ENCODE measurements around the gene CNNM1. TPM values are rescaled to one million over a fixed set of nuclear protein-coding genes. Genes with fewer than 3 reads are reported as not detected.

The CNNM1 gene
- total RNA-seq, 1 donor from 2014 or later = not detected

- no peak for TF ChIP-seq CTCF (IDR thresholded peaks at IDR 0.05; ENCODE audit: insufficient read depth, low read length, severe bottlenecking)
Observed at GRCh38 chr10:99430451-99431189, 101.5 kb downstream of the CNNM1 start, which contains the start of gene GOT1. GOT1 (minus strand) TSS chr10:99430624; CDS start chr10:99430565, 59 bp downstream.

GRCh38 chr10:99431190-99431760 lies 102.1 kb downstream of the CNNM1 start:
- DNase-seq (ENCODE audit: low read depth) (peak; percentile 40), FAIRE-seq (no peak)
- TF ChIP-seq CTCF (IDR thresholded peaks at IDR 0.05; ENCODE audit: insufficient read depth, low read length, severe bottlenecking) = no peak
- Histone ChIP-seq H3K36me3 (ENCODE audit: control insufficient read depth, insufficient read depth, low read length) (peaks cover 4% of the 10 kb centered on the region), H3K4me3 (ENCODE audit: low read depth, low read length) (peak overlapping the region; percentile 98), H3K27me3 (ENCODE audit: control insufficient read depth, insufficient read depth, low read length) (no peaks in the 10 kb centered on the region)

More at GRCh38 chr10:99430451-99431189, 101.5 kb downstream of the CNNM1 start, which contains the start of gene GOT1:
- FAIRE-seq = peak; percentile 64
- peak; percentile 99 for DNase-seq (ENCODE audit: low read depth)
- Histone ChIP-seq H3K27me3 (ENCODE audit: control insufficient read depth, insufficient read depth, low read length) (no peaks in the 10 kb centered on the region), H3K36me3 (ENCODE audit: control insufficient read depth, insufficient read depth, low read length) (peaks cover 4% of the 10 kb centered on the region), H3K4me3 (ENCODE audit: low read depth, low read length) (peak within 1 kb of the TSS; percentile 98)

DNA sequence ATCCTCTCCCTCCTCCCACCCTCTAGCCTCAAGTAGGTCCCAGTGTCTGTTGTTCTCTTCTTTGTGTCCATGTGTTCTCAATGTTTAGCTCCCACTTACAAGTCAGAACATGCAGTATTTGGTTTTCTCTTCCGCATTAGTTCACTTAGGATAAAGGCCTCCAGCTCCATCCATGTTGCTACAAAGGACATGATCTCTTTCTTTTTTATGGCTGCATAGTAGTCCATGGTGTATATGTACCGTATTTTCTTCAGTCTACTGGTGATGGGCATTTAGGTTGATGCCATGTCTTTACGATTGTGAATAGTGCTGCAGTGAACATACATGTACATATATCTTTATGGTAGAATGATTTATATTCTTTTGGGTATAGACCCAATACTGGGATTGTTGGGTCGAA lies 102.9 kb downstream of the CNNM1 start:
- H3K4me3 ChIP-seq (ENCODE audit: low read depth, low read length) = no peak overlapping the region
- FAIRE-seq = no peak
- no peaks in the 10 kb centered on the region for H3K27me3 ChIP-seq (ENCODE audit: control insufficient read depth, insufficient read depth, low read length)
- TF ChIP-seq CTCF (IDR thresholded peaks at IDR 0.05; ENCODE audit: insufficient read depth, low read length, severe bottlenecking) = no peak
- no peak for DNase-seq (ENCODE audit: low read depth)
- peaks cover 4% of the 10 kb centered on the region for H3K36me3 ChIP-seq (ENCODE audit: control insufficient read depth, insufficient read depth, low read length)

- no peak for FAIRE-seq
- TF ChIP-seq CTCF (IDR thresholded peaks at IDR 0.05; ENCODE audit: insufficient read depth, low read length, severe bottlenecking) = no peak
- DNase-seq (ENCODE audit: low read depth) = no peak
- Histone ChIP-seq H3K4me3 (ENCODE audit: low read depth, low read length) (no peak overlapping the region), H3K36me3 (ENCODE audit: control insufficient read depth, insufficient read depth, low read length) (peaks cover 2% of the 10 kb centered on the region), H3K27me3 (ENCODE audit: control insufficient read depth, insufficient read depth, low read length) (no peaks in the 10 kb centered on the region)
Observed at GRCh38 chr10:99432881-99433280, 103.7 kb downstream of the CNNM1 start.

DNA sequence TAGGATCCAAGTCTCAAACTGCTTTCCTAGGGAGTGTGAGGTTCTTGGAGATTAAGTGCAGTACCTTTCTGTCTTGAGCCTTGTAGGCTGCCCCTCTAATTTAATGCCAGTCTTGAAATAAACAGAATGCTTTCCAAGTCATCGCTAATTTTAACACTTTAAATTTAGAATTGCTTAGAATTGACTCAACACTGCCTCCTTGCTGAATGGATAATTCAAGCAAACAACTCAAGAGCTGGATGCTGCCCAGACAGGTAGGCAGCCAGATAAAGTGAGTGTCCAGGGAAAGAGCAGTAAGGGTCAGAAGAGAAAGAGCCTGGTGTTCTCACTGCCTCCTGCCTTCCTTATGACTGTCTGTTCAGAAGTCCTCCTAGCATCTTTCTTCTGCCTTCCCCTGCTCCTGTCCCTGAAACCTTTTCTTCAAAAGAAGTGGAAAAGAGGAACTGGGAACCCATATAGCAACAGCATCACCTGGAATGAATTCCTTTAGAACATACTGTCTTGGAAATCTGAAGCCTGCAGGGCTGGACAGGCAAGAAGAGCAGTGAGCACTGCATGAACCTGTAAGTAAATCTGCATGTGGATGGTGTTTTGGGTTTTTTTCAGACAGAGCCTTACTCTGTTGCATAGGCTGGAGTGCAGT lies 104.3 kb downstream of the CNNM1 start:
- FAIRE-seq = no peak
- peak; percentile 31 for DNase-seq (ENCODE audit: low read depth)
- peak; percentile 44 for TF ChIP-seq CTCF (IDR thresholded peaks at IDR 0.05; ENCODE audit: insufficient read depth, low read length, severe bottlenecking)
- H3K36me3 ChIP-seq (ENCODE audit: control insufficient read depth, insufficient read depth, low read length) = peaks cover 2% of the 10 kb centered on the region
- no peaks in the 10 kb centered on the region for H3K27me3 ChIP-seq (ENCODE audit: control insufficient read depth, insufficient read depth, low read length)
- no peak overlapping the region for H3K4me3 ChIP-seq (ENCODE audit: low read depth, low read length)

Measured in bronchial epithelial cell (primary cell).